ENCODE measurements around the gene REG1A. TPM values are rescaled to one million over a fixed set of nuclear protein-coding genes. Genes with fewer than 3 reads are reported as not detected.
A peak's percentile ranks its signal among the peaks of the same experiment; 100 is the strongest.

The REG1A gene
- total RNA-seq, 2 donors from 2014 or later, result not detected

DNA sequence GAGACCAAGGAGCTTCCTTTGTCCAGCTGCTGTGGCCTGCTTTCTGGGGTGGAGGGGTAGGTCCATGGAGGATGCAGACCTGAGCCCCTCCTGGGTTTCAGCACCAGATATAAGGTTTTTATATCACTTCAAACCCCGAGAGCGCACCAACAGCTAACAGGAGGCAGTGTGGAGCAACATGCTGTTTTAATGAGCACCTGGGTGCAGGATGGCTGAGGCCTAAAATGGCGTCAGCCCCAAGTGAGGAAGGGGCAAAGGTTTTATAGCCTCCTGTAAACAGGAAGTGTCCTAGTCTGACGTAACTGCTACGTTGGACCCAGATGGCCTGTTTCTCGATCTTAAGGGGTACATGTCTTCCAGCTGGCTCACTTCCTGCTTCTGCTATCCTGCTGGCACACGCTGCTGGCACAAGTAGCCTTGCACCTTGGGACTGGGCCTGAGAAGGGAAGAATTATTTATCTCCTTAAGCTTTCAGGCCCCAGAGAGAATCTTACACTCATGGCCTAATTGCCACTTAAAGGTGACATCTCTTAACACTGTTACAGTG is 21.1 kb upstream of the REG1A start:
- WGBS, result 52% methylated on average over 7 of the region's 7 CpGs
- Histone ChIP-seq H3K4me3 (no peak overlapping the region), H3K36me3 (no peaks in the 10 kb centered on the region), H3K4me1 (replicated peaks) (no peaks in the 10 kb centered on the region), H3K9me3 (no peaks in the 10 kb centered on the region), H3K27me3 (replicated peaks; ENCODE audit: insufficient read depth) (no peaks in the 10 kb centered on the region), H3K27ac (no peak overlapping the region)
- intact Hi-C loops (cut with DNase I), result no loop called here
- TF ChIP-seq, protein P1, sequence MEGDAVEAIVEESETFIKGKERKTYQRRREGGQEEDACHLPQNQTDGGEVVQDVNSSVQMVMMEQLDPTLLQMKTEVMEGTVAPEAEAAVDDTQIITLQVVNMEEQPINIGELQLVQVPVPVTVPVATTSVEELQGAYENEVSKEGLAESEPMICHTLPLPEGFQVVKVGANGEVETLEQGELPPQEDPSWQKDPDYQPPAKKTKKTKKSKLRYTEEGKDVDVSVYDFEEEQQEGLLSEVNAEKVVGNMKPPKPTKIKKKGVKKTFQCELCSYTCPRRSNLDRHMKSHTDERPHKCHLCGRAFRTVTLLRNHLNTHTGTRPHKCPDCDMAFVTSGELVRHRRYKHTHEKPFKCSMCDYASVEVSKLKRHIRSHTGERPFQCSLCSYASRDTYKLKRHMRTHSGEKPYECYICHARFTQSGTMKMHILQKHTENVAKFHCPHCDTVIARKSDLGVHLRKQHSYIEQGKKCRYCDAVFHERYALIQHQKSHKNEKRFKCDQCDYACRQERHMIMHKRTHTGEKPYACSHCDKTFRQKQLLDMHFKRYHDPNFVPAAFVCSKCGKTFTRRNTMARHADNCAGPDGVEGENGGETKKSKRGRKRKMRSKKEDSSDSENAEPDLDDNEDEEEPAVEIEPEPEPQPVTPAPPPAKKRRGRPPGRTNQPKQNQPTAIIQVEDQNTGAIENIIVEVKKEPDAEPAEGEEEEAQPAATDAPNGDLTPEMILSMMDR (IDR thresholded peaks at IDR 0.05), result no peak
- TF ChIP-seq POLR2A (IDR thresholded peaks at IDR 0.05), result no peak
- no peak for TF ChIP-seq POLR2AphosphoS5 (IDR thresholded peaks at IDR 0.05)
- no peak for DNase-seq (ENCODE audit: low spot score)

DNA sequence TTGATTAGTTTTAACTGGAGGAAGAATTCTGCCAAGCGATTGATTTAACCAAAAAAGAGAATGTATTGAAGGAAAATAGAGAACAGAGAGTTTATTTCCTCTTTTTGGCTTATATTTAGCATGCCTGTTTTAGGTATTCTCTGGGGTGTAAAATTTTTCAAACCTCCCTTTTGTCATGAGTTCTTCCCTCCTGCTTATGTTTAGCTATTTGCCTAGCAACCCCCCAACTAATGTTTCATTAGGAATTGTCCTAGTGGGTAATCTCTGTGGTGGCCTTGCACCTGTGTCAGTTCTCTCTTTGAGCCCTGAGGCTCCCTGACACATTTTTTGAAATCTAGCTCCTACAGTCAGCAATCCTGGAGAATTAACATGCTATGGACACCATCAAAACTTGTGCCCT is 20.0 kb upstream of the REG1A start:
- intact Hi-C loops (cut with DNase I), result no loop called here
- WGBS, result 97% methylated on average over 1 of the region's 1 CpG
- Histone ChIP-seq H3K9me3 (no peaks in the 10 kb centered on the region), H3K4me1 (replicated peaks) (no peaks in the 10 kb centered on the region), H3K27ac (no peak overlapping the region), H3K27me3 (replicated peaks; ENCODE audit: insufficient read depth) (no peaks in the 10 kb centered on the region), H3K36me3 (no peaks in the 10 kb centered on the region), H3K4me3 (no peak overlapping the region)
- DNase-seq (ENCODE audit: low spot score), result no peak
- TF ChIP-seq POLR2A (IDR thresholded peaks at IDR 0.05) (no peak), POLR2AphosphoS5 (IDR thresholded peaks at IDR 0.05) (no peak)
- TF ChIP-seq, protein P1 (IDR thresholded peaks at IDR 0.05), result no peak

DNA sequence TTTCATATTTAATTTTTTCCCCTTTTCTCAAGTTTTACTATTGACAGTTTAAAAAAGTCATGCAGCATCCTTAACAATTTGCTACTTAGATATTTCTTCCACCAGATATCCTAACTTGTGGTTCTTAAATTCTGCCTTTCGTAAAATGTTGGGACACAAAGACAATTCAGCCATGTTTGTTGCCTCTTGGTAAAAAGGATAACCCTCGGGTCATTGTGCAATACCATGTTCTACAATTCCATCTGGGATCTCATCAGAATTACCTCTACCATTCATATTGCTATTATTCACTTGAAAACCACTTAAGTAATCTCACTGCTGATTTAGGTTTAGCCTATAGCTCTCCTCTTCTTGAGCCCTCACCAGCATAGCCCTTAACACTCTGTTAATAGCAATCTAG is 19.3 kb upstream of the REG1A start:
- Histone ChIP-seq H3K27ac (no peak overlapping the region), H3K27me3 (replicated peaks; ENCODE audit: insufficient read depth) (no peaks in the 10 kb centered on the region), H3K9me3 (no peaks in the 10 kb centered on the region), H3K4me3 (no peak overlapping the region), H3K36me3 (no peaks in the 10 kb centered on the region), H3K4me1 (replicated peaks) (no peaks in the 10 kb centered on the region)
- TF ChIP-seq, protein P1 (IDR thresholded peaks at IDR 0.05), result no peak
- intact Hi-C loops (cut with DNase I), result no loop called here
- 93% methylated on average over 2 of the region's 2 CpGs for WGBS
- DNase-seq (ENCODE audit: low spot score), result no peak

DNA sequence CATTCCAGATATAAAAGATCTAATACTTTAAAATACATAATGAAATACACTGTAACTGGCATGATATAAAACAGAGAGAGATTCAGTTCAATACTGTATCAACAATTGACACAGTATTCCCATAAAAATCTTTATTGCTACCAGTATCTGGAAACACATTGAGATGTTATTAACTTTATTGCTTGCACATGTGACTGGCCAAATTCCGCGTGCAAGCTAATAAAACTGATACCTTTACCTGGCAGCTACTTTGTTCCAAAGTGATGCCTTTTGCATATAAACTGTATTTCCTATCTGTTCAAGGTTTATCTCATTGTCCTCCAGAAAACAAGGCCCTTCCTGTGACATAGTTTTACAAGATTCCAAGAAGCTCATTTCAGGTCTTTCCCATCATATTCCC is 17.1 kb upstream of the REG1A start:
- intact Hi-C loops (cut with DNase I), result no loop called here
- Histone ChIP-seq H3K36me3 (no peaks in the 10 kb centered on the region), H3K4me1 (replicated peaks) (no peaks in the 10 kb centered on the region), H3K27ac (no peak overlapping the region), H3K27me3 (replicated peaks; ENCODE audit: insufficient read depth) (no peaks in the 10 kb centered on the region), H3K4me3 (no peak overlapping the region), H3K9me3 (no peaks in the 10 kb centered on the region)
- WGBS, result 14% methylated on average over 2 of the region's 2 CpGs
- no peak for DNase-seq (ENCODE audit: low spot score)
- no peak for TF ChIP-seq POLR2A (IDR thresholded peaks at IDR 0.05)
- TF ChIP-seq POLR2AphosphoS5 (IDR thresholded peaks at IDR 0.05), result peak; percentile 77

DNA sequence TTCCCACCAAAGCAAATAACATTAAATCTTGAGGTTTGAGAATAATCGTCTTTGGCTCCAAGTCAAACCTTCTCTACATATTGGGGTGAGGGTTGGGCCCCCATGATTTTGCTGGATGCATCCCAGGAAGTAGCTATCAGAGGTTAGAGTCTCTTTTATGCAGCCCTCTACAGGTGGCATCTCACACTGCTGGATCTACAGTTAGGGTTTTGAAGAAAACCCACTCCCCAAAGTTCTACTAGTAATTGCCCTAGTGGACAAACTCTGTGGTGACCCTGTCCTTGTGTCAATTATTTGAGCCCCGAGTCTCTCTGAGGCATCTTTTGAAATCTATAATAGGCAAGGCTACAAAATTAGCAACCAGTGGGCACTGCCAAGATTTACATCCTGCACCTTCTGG is 15.0 kb upstream of the REG1A start:
- TF ChIP-seq, protein P1 (IDR thresholded peaks at IDR 0.05), result no peak
- TF ChIP-seq POLR2A (IDR thresholded peaks at IDR 0.05) (no peak), POLR2AphosphoS5 (IDR thresholded peaks at IDR 0.05) (no peak)
- no peaks in the 10 kb centered on the region for H3K4me1 ChIP-seq (replicated peaks)
- no peak for DNase-seq (ENCODE audit: low spot score)
- no peaks in the 10 kb centered on the region for H3K9me3 ChIP-seq
- H3K36me3 ChIP-seq, result no peaks in the 10 kb centered on the region
- H3K4me3 ChIP-seq, result no peak overlapping the region
- no peaks in the 10 kb centered on the region for H3K27me3 ChIP-seq (replicated peaks; ENCODE audit: insufficient read depth)
- intact Hi-C loops (cut with DNase I), result no loop called here
- 94% methylated on average over 2 of the region's 2 CpGs for WGBS
- no peak overlapping the region for H3K27ac ChIP-seq

Data from prostate gland (tissue), 2 donors.